Mucosa of descending colon (tissue), 3 donors: ENCODE measurements around the gene LDLRAD2. TPM values are rescaled to one million over a fixed set of nuclear protein-coding genes. Genes with fewer than 3 reads are reported as not detected.

Experiments used
- ATAC-seq: fragments of 200-7000 bp; cut with Tn5 transposase; one replicate; pipeline ENCODE4 v1.9.1; 2020; ENCODE audit warnings: mild to moderate bottlenecking, moderate library complexity
- DNase-seq, 3 donors: peaks; one replicate each; pipeline ENCODE4 v3.0.0-alpha.2; 2020
- H3K36me3 ChIP-seq: fragments of 200-600 bp; one replicate; pipeline ENCODE4 v1.8.0; 2021; ENCODE audit warnings: low read depth, mild to moderate bottlenecking
- H3K4me1 ChIP-seq: fragments of 200-600 bp; one replicate; pipeline ENCODE4 v1.8.0; 2021; ENCODE audit warnings: low read depth, mild to moderate bottlenecking
- H3K4me3 ChIP-seq: fragments of 200-600 bp; one replicate; pipeline ENCODE4 v1.8.0; 2021; ENCODE audit warnings: mild to moderate bottlenecking
- H3K9me3 ChIP-seq: fragments of 200-600 bp; one replicate; pipeline ENCODE4 v1.8.0; 2021; ENCODE audit warnings: mild to moderate bottlenecking
- CTCF ChIP-seq: fragments of 200-600 bp; IDR thresholded peaks from one replicate; pipeline ENCODE4 v1.8.0; 2022; ENCODE audit warnings: antibody characterized with exemption, mild to moderate bottlenecking
- intact Hi-C, 2 donors: fragments of 100-400 bp; cut with DNase I in 1 of 2; cut with micrococcal nuclease in 1 of 2; formaldehyde crosslinking; loops; one replicate each; pipeline versions ENCODE4 v1.11.0 to v1.11.1; 2022; cut with DNase I, micrococcal nuclease
- total RNA-seq, 3 donors: library from RNA; stranded (reverse); fragmentation: NEBNext Ultra II Directional in 2 of 3; extraction: Animal tissue kit (Norgen Biotek cat#: 25700) in 2 of 3; gene quantifications; one replicate each; pipeline versions ENCODE4 v1.2.1 to v1.2.4, GENCODE V29; 2021 to 2023
- donor health status: DM: no; HTN: no; CAD: no; lungs with moderate emphysema.
- donor health status: DM: no; HTN: no; CAD: no.
- donor health status: DM: no; HTN: yes; CAD: no.

The LDLRAD2 gene
- total RNA-seq, 3 donors from 2014 or later, result 0.09 to 0.27 (median 0.19) TPM

GRCh38 chr1:21820597-21821232 lies 8.7 kb downstream of the LDLRAD2 start:
- DNase-seq (no peak), ATAC-seq (no peak)
- no peaks in the 10 kb centered on the region for H3K36me3 ChIP-seq
- H3K9me3 ChIP-seq, result no peaks in the 10 kb centered on the region
- H3K4me1 ChIP-seq, result no peaks in the 10 kb centered on the region
- TF ChIP-seq CTCF, result no peak
- intact Hi-C loops, result no loop called here
- no peak overlapping the region for H3K4me3 ChIP-seq

- no peak for TF ChIP-seq CTCF
- no peaks in the 10 kb centered on the region for H3K36me3 ChIP-seq
- no peaks in the 10 kb centered on the region for H3K4me1 ChIP-seq
- intact Hi-C loops, result no loop called here
- ATAC-seq (no peak), DNase-seq (no peak)
- H3K4me3 ChIP-seq, result no peak overlapping the region
- H3K9me3 ChIP-seq, result no peaks in the 10 kb centered on the region
These were observed 9.4 kb downstream of the LDLRAD2 start for GRCh38 chr1:21821385-21822019.

GRCh38 chr1:21822349-21822748 lies 10.3 kb downstream of the LDLRAD2 start:
- Histone ChIP-seq H3K4me3 (no peak overlapping the region), H3K4me1 (no peaks in the 10 kb centered on the region), H3K36me3 (no peaks in the 10 kb centered on the region), H3K9me3 (no peaks in the 10 kb centered on the region)
- DNase-seq (peak in 2 of 3 donors; percentile 19 to 49), ATAC-seq (peak; percentile 35)
- intact Hi-C loops, result no loop called here
- no peak for TF ChIP-seq CTCF

GRCh38 chr1:21823206-21823979 lies 11.3 kb downstream of the LDLRAD2 start:
- H3K36me3 ChIP-seq, result peaks cover 4% of the 10 kb centered on the region
- DNase-seq (no peak), ATAC-seq (no peak)

More at GRCh38 chr1:21823206-21823979, 11.3 kb downstream of the LDLRAD2 start:
- Histone ChIP-seq H3K9me3 (no peaks in the 10 kb centered on the region), H3K4me1 (no peaks in the 10 kb centered on the region), H3K4me3 (no peak overlapping the region)
- TF ChIP-seq CTCF, result no peak
- intact Hi-C loops, result no loop called here
